Measurements from ENCODE around the gene BBS2.
"Not testable (repeated sequence)": the region's sequence is repeated elsewhere in the genome, so short reads cannot be mapped to it uniquely, and the experiment has no call there.

- TF ChIP-seq POLR2A, CTCF (IDR thresholded peaks at IDR 0.05): not testable (repeated sequence)
Observed at GRCh38 chr16:56488868-56489267, 31.0 kb downstream of the BBS2 start.
